Activated T-cell treated with anti-CD3 and anti-CD28 coated beads, Interleukin-2, amount 50 U/mL, for 72 hours (primary cell): Measurements from ENCODE around the gene NFATC2. TPM values are rescaled to one million over a fixed set of nuclear protein-coding genes. Genes with fewer than 3 reads are reported as not detected.

ENCODE experiments used
- ATAC-seq, 2 donors: fragments of 150-1000 bp; cut with Tn5 transposase; replicated peaks in 1 of 2; 2 replicates each; pipeline ENCODE4 v1.10.0; 2021; ENCODE audit warnings: moderate library complexity in 2 of 2, mild to moderate bottlenecking in 1 of 2
- DNase-seq, 2 donors: peaks; one replicate each; pipeline ENCODE4 v3.0.0; 2021 to 2022; ENCODE audit warnings: mixed read lengths in 1 of 2
- H3K27ac Mint-ChIP-seq: one replicate; pipeline ENCODE4 v1.8.0; 2022; ENCODE audit warnings: mild to moderate bottlenecking, moderate library complexity, mixed read lengths
- H3K27me3 Mint-ChIP-seq: one replicate; pipeline ENCODE4 v1.8.0; 2022; ENCODE audit warnings: low read depth, mixed read lengths
- H3K36me3 Mint-ChIP-seq, 2 donors: one replicate each; pipeline ENCODE4 v1.8.0; 2022; ENCODE audit warnings: mixed read lengths in 2 of 2, mild to moderate bottlenecking in 1 of 2; ENCODE audit not compliant: insufficient read depth in 2 of 2
- H3K4me1 Mint-ChIP-seq: one replicate; pipeline ENCODE4 v1.8.0; 2022; ENCODE audit warnings: low read depth, mixed read lengths
- H3K4me3 Mint-ChIP-seq, 2 donors: one replicate each; pipeline ENCODE4 v1.8.0; 2022; ENCODE audit warnings: mild to moderate bottlenecking in 2 of 2, mixed read lengths in 2 of 2, moderate library complexity in 2 of 2
- H3K9me3 Mint-ChIP-seq, 2 donors: one replicate each; pipeline ENCODE4 v1.8.0; 2022; ENCODE audit warnings: mixed read lengths in 2 of 2
- total RNA-seq, 2 donors: library from RNA; stranded (reverse); gene quantifications; one replicate each; pipeline ENCODE4 v1.2.3, GENCODE V29; 2022

The NFATC2 gene
- total RNA-seq, 2 donors from 2014 or later, result 29.4 to 39.9 TPM

DNA sequence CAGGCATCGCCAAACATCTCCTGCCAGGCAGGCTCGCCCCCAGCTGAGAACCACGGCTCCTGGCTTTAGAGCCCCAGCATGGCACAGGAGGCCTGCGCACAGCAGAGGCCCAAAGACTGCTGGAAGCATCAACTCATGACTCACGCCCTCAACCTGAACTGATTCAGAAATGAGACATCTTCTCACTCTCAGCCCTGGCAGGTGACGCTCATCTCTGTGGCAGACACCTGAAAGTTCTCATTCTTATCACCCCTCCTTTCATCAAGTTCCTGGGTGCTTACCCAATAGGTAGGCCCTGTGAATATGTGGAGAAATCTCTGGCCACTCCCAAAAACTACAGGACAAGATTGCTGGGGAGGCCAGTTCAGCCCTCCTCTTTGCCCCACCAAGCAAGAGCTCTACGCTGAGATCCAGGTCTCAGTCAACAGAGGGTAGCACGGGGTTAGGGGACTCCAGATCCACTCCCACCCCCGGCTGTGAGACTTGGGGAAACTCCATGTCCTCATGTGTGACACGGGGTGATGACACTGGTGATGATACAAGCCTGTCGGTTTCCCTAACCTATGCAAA, 11.3 kb downstream of the NFATC2 start:
- ATAC-seq (peak; percentile 82 to 83), DNase-seq (peak; percentile 83 to 89)
- peak overlapping the region; percentile 93 to 96 for H3K4me3 Mint-ChIP-seq
- H3K9me3 Mint-ChIP-seq, result no peaks in the 10 kb centered on the region
- H3K4me1 Mint-ChIP-seq, result peaks cover 100% of the 10 kb centered on the region
- H3K27me3 Mint-ChIP-seq, result no peaks in the 10 kb centered on the region
- H3K36me3 Mint-ChIP-seq, result peaks cover 7 to 11% of the 10 kb centered on the region in 2 donors
- peak overlapping the region; percentile 97 for H3K27ac Mint-ChIP-seq

- Mint-ChIP-seq H3K36me3 (peaks cover 7 to 9% of the 10 kb centered on the region in 2 donors), H3K27me3 (no peaks in the 10 kb centered on the region), H3K9me3 (no peaks in the 10 kb centered on the region), H3K4me1 (peaks cover 100% of the 10 kb centered on the region), H3K27ac (peak overlapping the region; percentile 97), H3K4me3 (peak overlapping the region; percentile 93 to 96)
- ATAC-seq, result peak; percentile 35 to 38
- peak; percentile 85 to 88 for DNase-seq
Observed at GRCh38 chr20:51529758-51530157, 12.8 kb downstream of the NFATC2 start.

GRCh38 chr20:51529081-51529681, 13.3 kb downstream of the NFATC2 start:
- peak; percentile 68 to 81 for DNase-seq
- ATAC-seq, result peak; percentile 20 to 27
- Mint-ChIP-seq H3K9me3 (no peaks in the 10 kb centered on the region), H3K4me3 (peak overlapping the region; percentile 93 to 96), H3K27me3 (no peaks in the 10 kb centered on the region), H3K4me1 (peaks cover 100% of the 10 kb centered on the region), H3K36me3 (peaks cover 8 to 12% of the 10 kb centered on the region in 2 donors), H3K27ac (peak overlapping the region; percentile 97)

GRCh38 chr20:51528263-51529027, 14.1 kb downstream of the NFATC2 start:
- H3K27me3 Mint-ChIP-seq, result no peaks in the 10 kb centered on the region
- peak overlapping the region; percentile 97 for H3K27ac Mint-ChIP-seq
- H3K4me1 Mint-ChIP-seq, result peaks cover 95% of the 10 kb centered on the region
- peak; percentile 69 to 76 for DNase-seq
- peak overlapping the region; percentile 93 to 96 for H3K4me3 Mint-ChIP-seq
- ATAC-seq, result peak; percentile 29 to 36
- H3K9me3 Mint-ChIP-seq, result no peaks in the 10 kb centered on the region
- H3K36me3 Mint-ChIP-seq, result peaks cover 9 to 13% of the 10 kb centered on the region in 2 donors

DNA sequence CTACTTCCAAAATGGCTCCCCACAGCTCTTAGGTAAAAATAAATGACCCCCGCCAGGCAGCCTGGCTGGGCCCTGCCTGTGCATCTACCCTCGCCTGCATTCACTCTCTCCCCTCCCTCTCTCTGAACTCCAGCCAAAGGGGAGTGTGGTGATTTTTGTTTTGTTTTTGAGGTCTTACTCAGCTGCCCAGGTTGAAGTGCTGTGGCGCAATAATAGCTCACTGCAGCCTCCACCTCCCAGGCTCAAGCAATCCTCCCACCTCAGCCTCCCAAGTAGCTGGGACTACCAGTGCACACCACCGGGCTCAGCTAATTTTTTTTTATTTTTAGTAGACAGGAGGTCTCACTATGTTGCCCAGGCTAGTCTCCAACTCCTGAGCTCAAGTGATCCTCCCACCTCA, 15.8 kb downstream of the NFATC2 start:
- Mint-ChIP-seq H3K4me1 (peaks cover 91% of the 10 kb centered on the region), H3K9me3 (no peaks in the 10 kb centered on the region), H3K27ac (peak overlapping the region; percentile 9), H3K4me3 (peak overlapping the region; percentile 75 to 86), H3K27me3 (no peaks in the 10 kb centered on the region), H3K36me3 (peaks cover 17 to 23% of the 10 kb centered on the region in 2 donors)
- DNase-seq (no peak), ATAC-seq (no peak)

- peak overlapping the region; percentile 77 for H3K27ac Mint-ChIP-seq
Observed at GRCh38 chr20:51526106-51526470, 16.4 kb downstream of the NFATC2 start.

DNA sequence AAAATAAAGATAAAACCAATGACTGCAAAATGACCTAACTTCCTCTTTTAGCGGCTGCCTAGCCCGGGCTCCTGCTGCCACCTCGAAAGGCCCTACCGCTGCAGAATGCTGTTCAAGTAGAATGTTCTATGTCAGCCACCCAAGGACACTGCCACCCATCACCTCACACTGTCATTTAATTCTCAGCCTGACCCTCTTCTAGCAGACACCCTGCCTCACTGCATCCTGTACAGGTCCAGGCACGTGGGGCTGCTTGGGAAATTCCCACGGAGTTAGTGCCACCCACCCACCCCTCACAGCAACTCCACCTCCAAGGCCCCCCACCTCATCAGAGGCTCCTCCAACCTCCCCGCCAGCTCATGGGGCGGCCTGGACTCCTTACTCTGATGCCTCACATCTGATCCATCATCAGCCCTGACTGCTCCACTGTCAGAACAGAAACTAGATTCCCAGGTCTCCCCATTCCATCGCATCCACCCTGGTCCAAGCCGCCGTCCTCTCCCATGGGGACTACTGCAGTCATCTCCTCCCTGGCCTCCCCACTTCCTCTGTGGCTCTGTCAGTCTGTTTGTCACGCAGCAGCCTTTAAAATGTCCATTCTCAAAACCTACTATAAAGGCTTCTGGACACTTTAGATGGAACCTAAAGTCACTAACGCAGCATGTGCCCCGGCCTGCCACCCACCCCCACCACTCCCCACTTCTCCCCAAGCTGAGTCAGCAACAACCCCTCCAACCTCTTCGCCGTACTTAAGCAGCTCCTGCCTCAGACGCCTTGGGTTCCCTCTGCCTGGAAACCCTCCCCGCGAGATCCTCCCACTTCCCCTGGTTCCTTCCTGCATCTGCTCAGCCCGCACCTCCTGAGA, 17.0 kb downstream of the NFATC2 start:
- DNase-seq, result peak; percentile 49 to 57
- Mint-ChIP-seq H3K4me3 (peak overlapping the region; percentile 75 to 86), H3K27me3 (no peaks in the 10 kb centered on the region), H3K36me3 (peaks cover 14 to 29% of the 10 kb centered on the region in 2 donors), H3K4me1 (peaks cover 83% of the 10 kb centered on the region), H3K27ac (peak overlapping the region; percentile 77), H3K9me3 (no peaks in the 10 kb centered on the region)
- ATAC-seq, result peak; percentile 18 to 35

More at GRCh38 chr20:51526106-51526470, 16.4 kb downstream of the NFATC2 start:
- H3K9me3 Mint-ChIP-seq, result no peaks in the 10 kb centered on the region
- H3K4me1 Mint-ChIP-seq, result peaks cover 89% of the 10 kb centered on the region
- H3K36me3 Mint-ChIP-seq, result peaks cover 16 to 29% of the 10 kb centered on the region in 2 donors
- ATAC-seq (no peak), DNase-seq (no peak)
- H3K27me3 Mint-ChIP-seq, result no peaks in the 10 kb centered on the region
- H3K4me3 Mint-ChIP-seq, result peak overlapping the region; percentile 75 to 86

- ATAC-seq (no peak), DNase-seq (no peak)
- no peak overlapping the region for H3K27ac Mint-ChIP-seq
- no peak overlapping the region for H3K4me3 Mint-ChIP-seq
- H3K9me3 Mint-ChIP-seq, result no peaks in the 10 kb centered on the region
- peaks cover 14 to 39% of the 10 kb centered on the region in 2 donors for H3K36me3 Mint-ChIP-seq
- H3K4me1 Mint-ChIP-seq, result peaks cover 70% of the 10 kb centered on the region
- no peaks in the 10 kb centered on the region for H3K27me3 Mint-ChIP-seq
Observed at GRCh38 chr20:51523276-51524013, 19.1 kb downstream of the NFATC2 start.

GRCh38 chr20:51522207-51522606, 20.3 kb downstream of the NFATC2 start:
- Mint-ChIP-seq H3K9me3 (no peaks in the 10 kb centered on the region), H3K4me3 (peak overlapping the region in 1 of 2 donors; percentile 43), H3K36me3 (peaks cover 15 to 43% of the 10 kb centered on the region in 2 donors), H3K27ac (peak overlapping the region; percentile 84), H3K27me3 (no peaks in the 10 kb centered on the region), H3K4me1 (peaks cover 67% of the 10 kb centered on the region)
- no peak for ATAC-seq
- DNase-seq, result no peak

DNA sequence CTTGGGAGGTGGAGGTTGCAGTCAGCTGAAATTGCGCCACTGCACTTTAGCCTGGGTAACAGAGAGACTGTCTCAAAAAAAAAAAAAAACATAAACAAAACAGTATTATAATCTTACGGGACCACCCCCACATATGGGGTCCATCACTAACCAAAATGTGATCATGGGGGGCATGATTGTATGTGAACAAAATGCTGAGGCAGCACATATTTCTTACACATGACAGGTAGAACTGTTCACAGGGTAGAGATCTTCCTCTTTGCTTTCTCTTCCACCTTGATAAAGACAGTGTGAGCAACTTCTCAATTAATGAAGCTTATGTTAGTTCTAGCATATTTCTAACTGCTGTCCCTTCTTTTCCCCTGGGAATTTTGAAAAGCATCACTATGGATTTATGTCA, 24.7 kb downstream of the NFATC2 start:
- no peaks in the 10 kb centered on the region for H3K9me3 Mint-ChIP-seq
- no peak overlapping the region for H3K4me3 Mint-ChIP-seq
- H3K36me3 Mint-ChIP-seq, result peaks cover 18 to 66% of the 10 kb centered on the region in 2 donors
- H3K4me1 Mint-ChIP-seq, result peaks cover 66% of the 10 kb centered on the region
- ATAC-seq (no peak), DNase-seq (no peak)
- H3K27me3 Mint-ChIP-seq, result no peaks in the 10 kb centered on the region
- no peak overlapping the region for H3K27ac Mint-ChIP-seq

GRCh38 chr20:51516855-51517254, 25.7 kb downstream of the NFATC2 start:
- peak overlapping the region; percentile 31 for H3K27ac Mint-ChIP-seq
- no peak overlapping the region for H3K4me3 Mint-ChIP-seq
- no peak for ATAC-seq
- H3K36me3 Mint-ChIP-seq, result peaks cover 17 to 67% of the 10 kb centered on the region in 2 donors
- peaks cover 66% of the 10 kb centered on the region for H3K4me1 Mint-ChIP-seq
- H3K27me3 Mint-ChIP-seq, result no peaks in the 10 kb centered on the region
- H3K9me3 Mint-ChIP-seq, result no peaks in the 10 kb centered on the region
- DNase-seq, result no peak

DNA sequence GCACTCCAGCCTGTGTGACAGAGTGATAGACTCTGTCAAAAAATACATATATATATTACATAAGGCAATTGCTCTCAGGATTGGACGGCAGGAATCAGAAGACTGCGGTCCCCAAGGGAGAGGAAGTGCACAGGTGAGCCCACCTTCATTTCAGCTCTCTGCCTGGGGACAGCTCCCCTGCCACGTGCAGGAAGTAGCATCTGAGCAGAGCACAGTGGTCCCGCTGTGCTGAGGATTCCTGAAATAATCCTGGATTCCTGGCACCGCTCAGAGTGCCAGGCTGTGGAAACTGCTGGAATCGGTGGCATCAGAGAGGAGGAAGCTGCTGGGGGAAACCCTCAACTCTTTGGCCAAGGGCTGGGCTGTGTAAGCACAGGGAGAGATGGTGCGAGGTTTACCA, 27.7 kb downstream of the NFATC2 start:
- Mint-ChIP-seq H3K27me3 (no peaks in the 10 kb centered on the region), H3K27ac (peak overlapping the region; percentile 51), H3K36me3 (peaks cover 22 to 65% of the 10 kb centered on the region in 2 donors), H3K4me1 (peaks cover 77% of the 10 kb centered on the region), H3K9me3 (no peaks in the 10 kb centered on the region), H3K4me3 (no peak overlapping the region)
- DNase-seq (no peak), ATAC-seq (no peak)
